Fibroblast of lung (primary cell): ENCODE results near the gene RNF152.

Experiments
- CTCF ChIP-seq, 2 donors: IDR thresholded peaks in 1 of 2; conservative IDR thresholded peaks in 1 of 2; 1 replicate in 1 of 2; 2 replicates in 1 of 2; pipeline ENCODE4 v1.5.1; 2011 to 2012; ENCODE audit warnings: low read length in 2 of 2, control low read depth in 1 of 2, inconsistent platforms in 1 of 2, low read depth in 1 of 2, mild to moderate bottlenecking in 1 of 2
- EZH2 ChIP-seq: IDR thresholded peaks from 2 replicates; pipeline ENCODE4 v1.5.1; 2012; ENCODE audit warnings: low read length, control low read depth, mild to moderate bottlenecking; ENCODE audit errors: missing control alignments

GRCh38 chr18:61842146-61842545 lies 50.7 kb downstream of the RNF152 start:
- TF ChIP-seq CTCF (conservative IDR thresholded peaks at IDR 0.05 in 1 of 2, IDR thresholded peaks at IDR 0.05 in 1 of 2; ENCODE audit: low read depth in 1 of 2, low read length in 2 of 2) (no peak), EZH2 (no peak)
